Ammon's horn (tissue), 1 donor: ENCODE data around the gene ZFHX2.
"Not testable (repeated sequence)": the region's sequence is repeated elsewhere in the genome, so short reads cannot be mapped to it uniquely, and the experiment has no call there.

Source experiments
- DNase-seq: peaks from one replicate; pipeline ENCODE4 v3.0.0-alpha.2; 2016; ENCODE audit warnings: low spot score

ZFHX2 gene

GRCh38 chr14:23539248-23540140 is 12.1 kb downstream of the ZFHX2 start:
- DNase-seq: peak; percentile 80

GRCh38 chr14:23538785-23539184 is 12.8 kb downstream of the ZFHX2 start:
- DNase-seq: peak; percentile 68

GRCh38 chr14:23538050-23538718 is 13.4 kb downstream of the ZFHX2 start:
- DNase-seq: no peak

- peak; percentile 53 for DNase-seq
Measured at GRCh38 chr14:23537351-23538049, 14.1 kb downstream of the ZFHX2 start.

GRCh38 chr14:23536906-23537305 is 14.7 kb downstream of the ZFHX2 start:
- not testable (repeated sequence) for DNase-seq

- no peak for DNase-seq
Measured at GRCh38 chr14:23536494-23536893, 15.1 kb downstream of the ZFHX2 start.

- no peak for DNase-seq
Measured at GRCh38 chr14:23535943-23536342, 15.6 kb downstream of the ZFHX2 start.

GRCh38 chr14:23533652-23534435 is 17.7 kb downstream of the ZFHX2 start:
- no peak for DNase-seq

GRCh38 chr14:23532658-23533057 is 18.9 kb downstream of the ZFHX2 start:
- DNase-seq: no peak

- no peak for DNase-seq
Measured at GRCh38 chr14:23531391-23531790, 20.2 kb downstream of the ZFHX2 start.

- DNase-seq: no peak
Measured at GRCh38 chr14:23530375-23531055, 21.1 kb downstream of the ZFHX2 start.

GRCh38 chr14:23529016-23529415 is 22.5 kb downstream of the ZFHX2 start:
- no peak for DNase-seq

GRCh38 chr14:23528555-23528954 is 23.0 kb downstream of the ZFHX2 start:
- DNase-seq: no peak

GRCh38 chr14:23525611-23526010 is 26.0 kb downstream of the ZFHX2 start:
- no peak for DNase-seq

GRCh38 chr14:23524954-23525353 is 26.6 kb downstream of the ZFHX2 start:
- no peak for DNase-seq

- no peak for DNase-seq
Measured at GRCh38 chr14:23523229-23524016, 28.1 kb downstream of the ZFHX2 start.

- DNase-seq: no peak
Measured at GRCh38 chr14:23522643-23523198, 28.8 kb downstream of the ZFHX2 start.

- no peak for DNase-seq
Measured at GRCh38 chr14:23521785-23522640, 29.6 kb downstream of the ZFHX2 start.

GRCh38 chr14:23520899-23521533 is 30.5 kb downstream of the ZFHX2 start:
- peak; percentile 36 for DNase-seq
